HuH-7 (cell line): ENCODE data around the gene POU3F3.
A peak's percentile ranks its signal among the peaks of the same experiment; 100 is the strongest.

Source experiments
- DNase-seq: peaks from one replicate; pipeline ENCODE4 v3.0.0; 2011; ENCODE audit warnings: low spot score

POU3F3 gene

DNA sequence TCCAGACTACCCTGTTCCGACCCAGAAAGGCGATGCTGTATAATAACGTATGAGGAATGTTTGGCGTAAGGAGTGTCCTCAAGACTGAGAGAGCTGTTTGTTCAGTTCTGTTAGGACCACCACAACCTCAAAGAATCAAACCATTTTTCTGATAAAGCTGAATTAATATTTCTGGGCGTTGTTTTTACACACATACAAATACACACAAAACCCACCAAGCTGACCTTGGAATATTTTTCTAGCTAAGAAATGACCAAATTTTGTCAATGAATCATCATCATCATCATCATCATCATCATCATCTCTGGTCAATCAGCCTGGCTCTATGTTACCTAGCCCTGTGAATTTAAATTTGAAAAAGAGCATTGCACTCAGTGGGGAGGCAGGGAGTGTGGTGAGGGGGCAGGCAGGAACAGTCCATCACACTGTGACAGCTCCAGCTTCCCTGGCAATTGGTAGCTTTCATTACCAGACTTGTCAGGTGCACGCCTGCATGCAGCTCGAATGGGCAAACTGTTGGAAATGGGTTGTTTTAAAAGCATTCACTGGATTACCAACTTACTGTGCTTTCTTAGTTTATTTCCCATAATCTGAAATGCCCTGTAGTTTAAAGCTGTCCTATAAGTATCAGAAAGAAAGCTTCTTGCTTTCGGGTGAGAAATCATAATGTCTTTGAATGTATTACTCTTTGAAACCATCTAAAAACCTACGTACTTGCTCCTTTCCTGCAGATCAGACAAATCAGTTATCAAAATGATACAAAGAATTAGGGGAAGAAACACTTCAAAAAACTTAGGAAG, 6.9 kb upstream of the POU3F3 start:
- no peak for DNase-seq

DNA sequence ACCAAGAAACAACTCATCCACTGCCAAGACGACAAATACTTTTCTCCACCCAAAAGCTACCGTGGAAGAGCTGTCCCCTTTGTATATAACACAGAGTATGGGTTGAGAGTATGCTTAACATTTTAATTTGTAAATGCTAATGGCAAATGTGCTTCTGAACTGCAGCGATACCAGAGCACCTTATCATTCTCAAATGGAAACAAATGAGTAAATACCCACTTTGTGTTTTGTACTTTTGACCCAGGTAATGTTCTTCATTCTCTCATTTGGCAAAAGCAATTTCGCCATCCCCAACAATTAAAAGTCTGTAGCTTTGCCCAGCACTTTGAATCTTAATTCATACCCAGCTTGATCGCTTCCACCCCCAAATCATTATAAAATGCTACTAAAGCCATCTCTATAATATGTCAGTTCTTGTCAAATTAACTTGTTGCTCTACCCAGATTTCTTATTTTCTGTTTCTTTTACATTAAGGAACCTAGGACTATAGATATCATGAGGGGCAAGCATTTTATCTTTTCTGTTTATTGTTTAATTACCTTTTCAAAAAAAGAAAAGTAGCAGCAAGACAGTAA, 6.2 kb upstream of the POU3F3 start:
- no peak for DNase-seq

DNA sequence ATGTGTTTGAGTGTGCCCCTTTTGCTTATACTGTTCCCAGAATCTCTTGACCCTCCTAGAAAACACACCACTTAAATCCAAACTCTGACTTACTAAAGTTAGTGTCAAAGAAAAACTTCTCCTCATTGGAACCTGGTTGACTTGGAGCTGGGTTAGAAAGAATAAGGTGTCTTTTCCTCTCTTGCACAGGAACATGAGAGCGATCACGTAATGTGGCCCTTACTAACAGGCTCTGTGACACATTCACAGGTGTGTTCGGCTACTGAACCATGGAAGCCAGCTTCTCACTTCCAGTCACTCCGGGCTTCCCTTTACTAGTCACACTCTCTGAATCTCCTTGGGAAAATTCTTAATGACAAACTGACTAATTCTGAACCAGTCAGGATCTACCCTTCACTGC, 5.4 kb upstream of the POU3F3 start:
- no peak for DNase-seq

DNA sequence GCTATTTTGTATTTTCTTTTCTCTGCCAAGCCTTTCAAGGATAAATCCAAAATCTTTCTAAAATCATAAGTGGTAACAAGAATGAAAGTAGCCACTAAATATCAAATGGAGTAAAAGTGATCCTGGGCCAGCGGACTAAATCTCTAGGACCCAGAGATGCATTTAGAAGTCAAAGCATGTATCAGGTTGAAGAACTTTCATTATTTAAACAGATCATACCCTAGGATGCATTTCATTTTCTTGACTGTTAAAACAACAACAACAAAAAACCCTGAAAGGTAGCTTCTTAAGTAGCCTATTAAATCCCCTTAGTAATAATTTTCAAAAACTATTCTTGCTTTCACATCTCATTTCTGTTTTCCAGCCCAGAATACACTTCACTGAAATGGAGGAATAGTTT, 4.8 kb upstream of the POU3F3 start:
- DNase-seq = no peak

DNA sequence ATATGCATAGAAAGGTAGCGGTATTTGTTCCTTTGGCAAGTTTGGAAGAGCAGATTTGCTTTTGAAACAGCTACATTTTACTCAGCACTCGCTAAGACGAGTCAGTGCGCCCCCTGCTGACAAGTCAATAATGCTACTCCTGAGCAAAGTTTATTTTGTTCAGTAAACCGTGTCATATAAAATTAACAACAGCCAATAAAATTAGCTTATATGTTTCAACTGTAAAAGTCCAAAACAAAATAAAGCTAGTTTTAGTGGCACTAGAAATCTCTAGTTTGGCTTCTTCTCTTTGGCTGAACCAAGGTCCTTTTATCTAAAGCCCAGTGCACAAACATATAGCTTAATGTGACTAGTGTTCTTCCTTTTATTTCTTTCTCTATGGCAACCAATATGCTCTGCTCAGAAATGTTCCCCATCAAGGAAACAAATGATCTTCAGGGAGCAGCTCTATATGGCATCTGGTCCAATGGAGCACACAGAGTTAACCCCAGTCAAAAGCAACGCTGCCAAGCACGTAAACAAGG, 4.2 kb upstream of the POU3F3 start:
- DNase-seq = peak; percentile 72

DNA sequence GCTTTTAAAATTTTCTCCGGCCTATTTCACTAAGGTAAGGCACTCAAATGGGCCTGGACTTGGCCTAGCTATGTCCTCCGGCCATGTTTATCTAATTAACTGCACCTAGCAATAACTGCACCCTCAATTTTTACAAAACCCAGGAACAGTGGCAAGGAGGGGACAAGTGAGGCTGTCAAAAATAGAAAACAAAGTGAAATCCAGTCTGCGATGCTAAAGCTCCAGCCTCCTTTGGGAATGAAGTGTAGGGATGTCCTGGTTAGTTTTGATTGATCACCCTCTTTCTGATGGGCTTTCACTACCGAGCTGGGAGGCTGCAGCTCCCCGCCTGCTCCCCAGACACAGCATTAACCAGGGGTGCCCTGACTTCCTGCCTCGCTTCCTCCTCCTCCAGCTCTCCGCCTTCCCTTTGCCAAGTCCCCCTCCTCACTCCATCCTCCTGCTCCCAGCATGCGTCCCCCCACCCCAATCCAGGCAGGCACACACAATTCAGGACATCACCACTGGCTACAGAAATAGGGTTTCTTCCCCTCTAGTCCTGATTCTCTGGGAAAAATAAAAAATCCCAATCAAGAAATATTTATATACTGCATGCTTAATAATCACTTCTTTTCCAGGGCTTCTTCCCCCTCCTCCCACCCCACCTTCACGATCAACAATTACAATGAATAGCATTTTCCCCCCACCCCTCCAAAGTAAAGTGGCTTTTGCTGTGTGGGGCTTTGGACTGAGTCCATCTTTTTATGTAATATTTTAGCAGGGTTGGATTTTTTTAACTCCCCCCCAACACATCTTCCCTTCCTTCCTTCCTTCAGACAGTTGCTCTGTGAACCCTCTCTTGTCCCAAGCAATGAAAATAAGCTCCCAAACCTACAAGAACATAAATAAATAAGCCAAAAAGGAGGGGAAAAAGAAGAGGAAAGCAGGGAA, 3.3 kb upstream of the POU3F3 start:
- no peak for DNase-seq

DNA sequence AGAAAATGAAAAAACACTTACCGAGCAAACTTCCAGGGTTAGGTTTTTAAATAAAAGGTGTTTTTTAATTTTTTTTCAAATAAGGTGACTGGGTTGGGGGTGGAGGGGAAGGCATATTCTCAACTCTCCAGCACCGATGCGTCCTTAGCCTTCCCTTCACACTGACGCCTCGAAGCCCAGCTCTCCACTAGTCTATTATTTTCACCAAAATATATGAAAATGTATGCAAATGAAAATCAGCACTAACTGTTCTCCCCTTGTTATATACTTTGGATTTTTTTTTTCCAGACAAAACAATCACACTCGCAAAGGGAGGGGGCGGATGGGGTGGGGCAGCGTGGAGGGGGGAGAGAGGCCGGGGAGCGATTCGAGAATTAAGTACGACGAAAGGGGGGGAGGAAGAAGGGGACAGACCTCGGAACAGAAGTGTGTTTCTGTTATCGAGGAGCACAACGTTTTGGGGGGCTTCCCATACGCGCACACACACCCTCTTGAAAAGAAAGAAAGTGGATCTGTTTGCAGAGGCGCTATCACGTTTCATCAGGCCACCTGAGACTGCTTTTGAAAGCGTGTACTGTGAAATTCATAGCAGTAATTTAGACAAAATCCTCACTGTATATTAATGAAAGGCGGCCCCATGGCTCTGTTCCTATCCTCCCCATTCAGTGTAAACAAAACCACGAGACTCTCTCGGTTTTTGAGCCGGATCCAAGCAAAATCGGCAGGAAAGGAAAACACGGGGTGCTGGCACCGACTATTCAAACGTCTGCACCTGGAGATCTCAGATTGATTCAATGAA, 2.4 kb upstream of the POU3F3 start:
- DNase-seq = no peak

DNA sequence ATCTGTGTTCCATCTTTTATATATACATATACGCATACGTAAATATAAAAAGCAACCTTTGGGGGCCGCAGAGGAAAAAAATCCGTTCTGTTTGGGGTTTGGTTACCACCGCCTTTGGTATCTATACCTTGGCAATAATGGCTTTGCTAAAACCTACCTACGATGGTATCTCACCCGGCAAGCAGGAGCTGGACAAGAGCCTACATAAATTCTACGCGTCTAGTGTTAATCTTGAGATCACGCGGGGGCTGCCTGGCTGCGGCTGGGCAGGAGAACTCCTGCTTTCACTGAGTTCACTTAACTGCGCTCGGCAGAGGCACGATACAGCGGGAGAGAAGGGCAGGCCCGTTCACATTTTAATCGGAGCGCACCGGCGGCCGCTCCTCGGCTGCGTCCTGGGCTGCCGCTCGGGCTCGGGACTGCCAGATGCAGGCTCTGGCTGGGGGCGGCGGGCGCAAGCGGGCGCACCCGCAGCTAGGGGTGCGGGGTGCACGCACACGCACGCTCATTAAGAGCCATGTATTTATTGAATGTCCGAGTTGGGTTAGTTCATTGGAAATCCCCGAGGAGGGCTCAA, 1.7 kb upstream of the POU3F3 start:
- no peak for DNase-seq

DNA sequence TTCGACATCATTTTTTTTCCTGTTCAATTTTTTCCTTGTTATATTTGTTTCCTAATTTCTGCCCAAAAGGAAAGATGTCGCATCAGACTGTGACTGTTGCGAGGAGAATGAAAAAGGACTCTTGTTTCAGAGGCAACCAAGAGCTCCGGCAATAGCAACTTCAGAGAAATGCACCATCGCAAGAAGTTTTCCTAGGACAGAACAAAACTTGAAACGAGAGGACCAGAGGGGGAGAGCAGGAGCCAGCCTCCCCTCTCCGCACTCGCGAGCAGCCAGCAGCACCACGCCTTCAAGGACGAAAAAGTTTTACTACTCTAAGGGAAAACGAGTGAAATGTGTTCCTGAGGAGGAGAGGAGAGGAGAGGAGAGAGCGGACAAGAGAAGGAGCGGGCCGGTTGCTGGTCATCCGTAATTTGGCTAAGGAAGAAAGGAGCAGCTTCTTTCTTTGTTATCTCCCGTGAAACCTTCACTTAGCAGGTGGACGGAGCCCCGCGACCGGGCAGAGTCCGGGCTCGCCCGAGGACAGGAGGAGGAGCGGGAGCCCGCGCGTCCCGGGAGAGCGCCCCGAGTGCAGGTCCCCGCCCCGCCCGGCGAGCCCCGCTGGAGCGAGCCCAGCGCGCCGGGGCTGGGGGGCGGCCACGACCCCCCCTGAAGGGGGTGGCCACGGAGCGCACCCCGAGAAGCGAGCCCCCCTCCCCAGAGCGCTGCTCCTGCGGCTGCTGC, 744 bp downstream of the POU3F3 start:
- DNase-seq = no peak

DNA sequence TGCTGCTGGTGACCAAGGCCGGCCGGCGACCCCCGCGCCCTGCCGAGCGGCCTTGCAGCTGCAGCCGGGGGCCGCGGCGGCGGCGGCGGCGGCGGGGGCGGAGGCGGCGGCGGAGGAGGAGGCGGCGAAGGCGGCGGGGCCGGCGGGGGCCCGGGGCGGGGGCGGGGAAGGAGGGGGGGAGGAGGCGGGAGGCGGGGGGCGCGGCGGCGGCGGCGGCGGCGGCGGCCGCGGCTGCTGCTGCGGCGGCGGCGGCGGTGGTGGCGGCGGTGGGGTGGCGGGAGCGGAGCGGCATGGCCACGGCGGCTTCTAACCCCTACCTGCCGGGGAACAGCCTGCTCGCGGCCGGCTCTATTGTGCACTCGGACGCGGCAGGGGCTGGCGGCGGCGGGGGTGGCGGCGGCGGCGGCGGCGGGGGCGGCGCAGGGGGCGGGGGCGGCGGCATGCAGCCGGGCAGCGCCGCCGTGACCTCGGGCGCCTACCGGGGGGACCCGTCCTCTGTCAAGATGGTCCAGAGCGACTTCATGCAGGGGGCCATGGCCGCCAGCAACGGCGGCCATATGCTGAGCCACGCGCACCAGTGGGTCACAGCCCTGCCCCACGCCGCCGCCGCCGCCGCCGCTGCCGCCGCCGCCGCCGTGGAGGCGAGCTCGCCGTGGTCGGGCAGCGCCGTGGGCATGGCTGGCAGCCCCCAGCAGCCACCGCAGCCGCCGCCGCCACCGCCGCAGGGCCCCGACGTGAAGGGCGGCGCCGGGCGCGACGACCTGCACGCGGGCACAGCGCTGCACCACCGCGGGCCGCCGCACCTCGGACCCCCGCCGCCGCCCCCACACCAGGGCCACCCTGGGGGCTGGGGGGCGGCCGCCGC, 1.5 kb downstream of the POU3F3 start:
- DNase-seq = no peak

DNA sequence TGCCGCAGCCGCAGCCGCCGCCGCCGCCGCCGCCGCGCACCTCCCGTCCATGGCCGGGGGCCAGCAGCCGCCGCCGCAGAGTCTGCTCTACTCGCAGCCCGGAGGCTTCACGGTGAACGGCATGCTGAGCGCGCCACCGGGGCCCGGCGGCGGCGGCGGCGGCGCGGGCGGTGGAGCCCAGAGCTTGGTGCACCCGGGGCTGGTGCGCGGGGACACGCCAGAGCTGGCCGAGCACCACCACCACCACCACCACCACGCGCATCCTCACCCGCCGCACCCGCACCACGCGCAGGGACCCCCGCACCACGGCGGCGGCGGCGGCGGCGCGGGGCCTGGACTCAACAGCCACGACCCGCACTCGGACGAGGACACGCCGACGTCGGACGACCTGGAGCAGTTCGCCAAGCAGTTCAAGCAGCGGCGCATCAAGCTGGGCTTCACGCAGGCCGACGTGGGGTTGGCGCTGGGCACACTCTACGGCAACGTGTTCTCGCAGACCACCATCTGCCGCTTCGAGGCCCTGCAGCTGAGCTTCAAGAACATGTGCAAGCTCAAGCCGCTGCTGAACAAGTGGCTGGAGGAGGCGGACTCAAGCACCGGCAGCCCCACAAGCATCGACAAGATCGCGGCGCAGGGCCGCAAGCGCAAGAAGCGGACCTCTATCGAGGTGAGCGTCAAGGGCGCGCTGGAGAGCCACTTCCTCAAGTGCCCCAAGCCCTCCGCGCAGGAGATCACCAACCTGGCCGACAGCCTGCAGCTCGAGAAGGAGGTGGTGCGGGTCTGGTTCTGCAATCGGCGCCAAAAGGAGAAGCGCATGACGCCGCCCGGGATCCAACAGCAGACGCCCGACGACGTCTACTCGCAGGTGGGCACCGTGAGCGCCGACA, 2.4 kb downstream of the POU3F3 start:
- DNase-seq = no peak

DNA sequence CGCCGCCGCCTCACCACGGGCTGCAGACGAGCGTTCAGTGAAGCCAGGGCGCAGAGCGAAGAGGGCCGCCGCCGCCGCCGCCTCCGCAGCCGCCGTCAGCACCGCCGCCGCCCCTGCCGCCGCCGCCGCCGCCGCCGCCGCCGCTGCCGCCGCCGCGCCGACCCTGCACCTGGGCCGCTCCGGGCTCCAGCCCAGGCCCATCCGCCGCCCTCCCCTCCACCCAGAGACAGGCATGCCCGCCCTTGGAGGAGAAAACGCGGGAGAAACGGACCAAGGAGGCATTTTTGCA, 3.0 kb downstream of the POU3F3 start:
- no peak for DNase-seq

DNA sequence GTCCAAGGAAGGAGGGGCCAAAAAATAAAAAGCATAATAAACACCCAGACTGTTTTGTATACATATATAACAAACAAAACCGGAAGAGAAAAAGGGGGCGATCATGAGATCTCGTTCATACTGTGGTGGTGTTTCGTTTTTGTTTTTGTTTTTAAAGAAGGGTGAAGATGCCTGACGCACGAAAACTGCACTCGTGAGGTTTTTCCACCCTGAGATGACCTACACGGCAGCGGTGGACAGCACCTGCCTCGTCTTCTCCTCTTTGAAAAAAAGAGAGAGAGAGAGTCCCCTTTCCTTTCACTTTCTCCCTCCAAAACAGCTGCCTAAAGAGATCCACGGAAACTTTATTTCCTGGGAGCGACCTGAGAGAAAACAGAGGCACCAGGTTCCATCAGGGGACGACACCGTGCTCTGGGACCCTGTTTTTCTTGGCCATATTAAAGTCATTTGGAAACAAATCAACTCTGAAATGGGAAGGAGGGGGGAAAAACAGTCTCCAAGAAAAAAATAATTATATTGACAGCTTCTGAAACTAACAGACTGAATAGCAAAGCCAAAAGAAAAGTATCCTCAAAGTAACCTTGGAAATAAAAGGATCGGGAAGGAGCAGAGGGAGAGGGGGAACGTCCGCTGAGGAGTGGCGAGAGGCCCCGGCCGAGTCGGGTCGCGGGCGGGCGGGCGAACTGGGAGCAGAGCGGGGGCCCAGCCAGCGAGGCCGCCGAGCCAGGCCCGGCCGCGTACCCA, 3.5 kb downstream of the POU3F3 start:
- DNase-seq = no peak

DNA sequence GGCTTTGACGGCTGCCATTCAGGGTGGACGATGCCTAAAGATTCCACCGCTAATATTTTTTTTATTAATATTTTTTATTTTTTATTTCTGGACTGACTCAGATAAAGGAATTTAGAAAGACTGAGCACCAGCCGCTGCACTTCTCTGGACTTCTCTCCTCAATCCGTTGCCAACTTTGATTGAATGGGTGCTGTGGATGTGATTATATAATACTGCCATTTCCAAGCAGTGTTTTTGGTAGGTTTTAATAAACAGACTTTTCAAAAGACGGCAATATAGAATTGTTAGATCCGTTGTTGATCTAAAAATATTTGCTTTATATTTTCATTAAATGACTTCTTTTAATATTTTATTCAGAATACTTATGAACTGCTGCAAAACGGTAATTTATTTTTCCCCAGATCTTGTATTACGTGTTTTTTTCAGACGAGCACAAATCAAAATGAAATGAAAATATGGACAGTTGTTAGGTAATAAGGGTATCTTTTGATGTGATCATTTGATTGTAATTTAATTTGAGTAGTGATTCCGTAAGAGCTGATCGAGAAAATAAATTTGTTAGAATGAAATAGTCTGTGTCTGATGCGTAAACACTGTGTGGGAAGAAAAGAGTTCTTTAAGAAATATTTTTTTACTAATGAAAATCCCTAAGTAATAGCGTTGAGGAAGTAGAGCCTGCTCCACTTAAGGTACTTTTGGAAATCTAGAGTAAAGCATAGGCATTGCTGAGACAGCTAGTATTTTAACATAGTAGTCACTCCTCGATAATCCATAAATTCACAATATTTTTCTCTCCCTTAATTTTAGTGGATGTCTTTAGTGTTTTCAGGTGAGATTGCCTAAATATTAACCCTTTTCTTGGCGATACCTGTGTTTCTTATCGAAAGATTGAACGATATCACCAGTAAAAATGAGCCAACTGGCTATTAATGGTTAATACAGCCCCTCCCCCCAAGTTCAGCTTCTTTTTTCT, 4.4 kb downstream of the POU3F3 start:
- no peak for DNase-seq

DNA sequence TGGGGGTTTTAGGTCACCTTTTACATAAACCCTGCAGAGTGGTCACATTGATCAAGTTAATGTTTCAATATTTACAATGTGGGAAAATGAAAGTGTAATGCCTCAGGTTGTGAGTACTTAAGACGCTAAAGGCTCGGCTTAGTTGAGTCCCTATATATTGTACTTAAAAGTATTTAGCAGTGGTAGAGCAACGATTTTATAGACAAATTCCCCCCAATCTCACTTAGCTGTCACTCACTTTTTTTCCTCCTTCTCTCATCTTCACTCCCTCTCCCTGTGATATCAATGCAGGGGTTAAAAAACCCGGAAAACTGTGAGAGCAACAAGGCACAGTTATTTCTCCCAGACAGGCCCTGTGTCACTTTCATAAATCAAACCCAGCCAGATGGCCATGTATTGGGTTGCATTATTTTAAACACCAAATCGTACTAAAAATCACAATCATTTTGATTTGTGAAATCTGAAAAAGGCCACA, 5.4 kb downstream of the POU3F3 start:
- DNase-seq = no peak

DNA sequence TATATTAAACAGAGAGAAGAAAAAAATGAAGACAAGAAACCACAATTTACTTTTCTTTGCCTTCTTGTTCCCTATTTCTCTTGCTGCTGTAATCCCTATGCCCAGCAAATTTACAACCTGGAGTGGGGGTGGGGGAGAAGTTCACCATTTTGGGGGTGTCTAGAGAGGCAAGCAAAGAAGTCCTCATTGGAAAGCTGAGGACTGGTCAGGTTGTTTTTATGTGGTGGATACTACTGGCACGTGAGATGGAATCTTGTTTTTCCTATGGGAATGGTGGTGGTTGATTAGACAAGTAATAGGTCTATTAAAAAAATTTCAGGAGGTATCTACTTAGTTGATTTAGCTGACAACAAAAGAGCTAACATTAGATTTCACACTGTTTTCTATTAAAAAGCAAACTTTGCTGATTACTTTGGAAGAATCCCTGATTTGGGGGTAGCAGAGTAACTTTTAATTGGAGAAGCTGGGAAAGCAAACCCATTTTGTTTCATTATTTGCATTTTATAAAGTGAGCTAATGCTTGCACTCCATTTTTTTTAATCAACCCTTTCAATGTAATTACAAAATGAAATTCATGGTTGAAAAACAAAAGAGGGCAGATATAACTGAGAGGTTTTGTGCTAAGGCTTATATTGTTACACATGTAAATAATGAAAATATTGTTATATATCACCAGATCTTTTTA, 6.0 kb downstream of the POU3F3 start:
- DNase-seq = no peak
